ENCODE measurements around the gene MEX3D.
"Not testable (repeated sequence)": the region's sequence is repeated elsewhere in the genome, so short reads cannot be mapped to it uniquely, and the experiment has no call there.

The MEX3D gene

GRCh38 chr19:1520203-1520780 lies 47.8 kb downstream of the MEX3D start:
- TF ChIP-seq CTCF (IDR thresholded peaks at IDR 0.05; ENCODE audit: control insufficient read depth, extremely low read depth, insufficient read depth) = no peak
- no peak overlapping the region for H3K4me3 ChIP-seq (ENCODE audit: low read depth, low read length)
- DNase-seq (ENCODE audit: low read depth) = no peak

GRCh38 chr19:1519802-1520201 lies 48.3 kb downstream of the MEX3D start:
- not testable (repeated sequence) for H3K4me3 ChIP-seq (ENCODE audit: low read depth, low read length); DNase-seq (ENCODE audit: low read depth)

- TF ChIP-seq CTCF (IDR thresholded peaks at IDR 0.05; ENCODE audit: control insufficient read depth, extremely low read depth, insufficient read depth) = no peak
- no peak for DNase-seq (ENCODE audit: low read depth)
- no peak overlapping the region for H3K4me3 ChIP-seq (ENCODE audit: low read depth, low read length)
Measured at GRCh38 chr19:1518471-1518870, 49.7 kb downstream of the MEX3D start.

DNA sequence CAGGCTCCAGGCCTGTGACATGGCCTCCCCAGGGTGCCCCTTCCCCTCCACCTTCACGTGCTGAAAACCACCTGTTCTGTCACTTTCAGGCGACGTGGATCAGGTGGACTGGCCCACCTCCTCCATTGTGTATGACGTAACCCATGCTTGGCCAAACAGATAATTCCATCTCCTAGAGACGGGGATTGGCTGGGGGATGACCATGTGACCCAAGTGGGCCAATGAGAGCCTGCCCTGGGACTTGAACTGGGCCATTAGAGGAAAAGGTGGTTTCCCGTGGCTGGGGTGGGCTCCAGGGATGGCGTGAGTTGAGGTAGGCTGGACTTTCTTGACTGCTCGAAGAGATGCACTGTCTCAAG lies 51.8 kb downstream of the MEX3D start:
- H3K4me3 ChIP-seq (ENCODE audit: low read depth, low read length) = no peak overlapping the region
- no peak for TF ChIP-seq CTCF (IDR thresholded peaks at IDR 0.05; ENCODE audit: control insufficient read depth, extremely low read depth, insufficient read depth)
- DNase-seq (ENCODE audit: low read depth) = no peak

DNA sequence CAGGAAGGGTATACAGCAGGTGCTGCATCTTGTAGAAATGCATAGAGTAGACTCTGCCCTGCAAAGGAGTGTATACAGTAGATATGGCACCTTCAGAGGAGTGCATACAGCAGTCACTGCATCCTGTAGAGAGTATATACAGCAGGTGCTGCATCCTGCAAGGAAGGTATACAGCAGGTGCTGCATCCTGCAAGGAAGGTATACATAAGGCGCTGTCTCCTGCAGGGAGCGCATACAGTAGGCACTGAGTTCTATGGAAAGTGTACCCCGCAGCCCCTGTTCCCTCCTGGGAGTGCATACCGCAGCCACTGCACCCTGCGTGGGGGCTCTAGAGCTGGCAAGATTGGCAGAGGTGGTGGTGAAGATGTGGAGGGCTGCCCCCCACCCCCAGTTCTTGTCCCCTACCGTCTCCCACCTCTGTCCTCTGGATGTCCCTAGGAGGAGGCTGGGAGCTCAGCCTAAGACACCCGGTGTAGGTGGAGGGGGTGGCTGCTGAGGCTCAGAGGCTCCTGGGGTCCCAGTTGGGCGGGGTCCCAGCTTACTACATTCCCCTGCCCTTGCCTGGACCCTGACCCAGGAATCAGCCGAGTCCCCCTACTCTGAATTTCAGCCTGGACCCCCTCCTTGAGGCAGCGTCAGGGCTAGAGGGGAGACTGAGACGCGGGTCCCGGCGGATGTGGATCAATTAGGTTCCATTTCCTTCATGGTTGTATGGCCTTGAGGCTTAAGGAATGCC lies 53.0 kb downstream of the MEX3D start:
- H3K4me3 ChIP-seq (ENCODE audit: low read depth, low read length) = no peak overlapping the region
- TF ChIP-seq CTCF (IDR thresholded peaks at IDR 0.05; ENCODE audit: control insufficient read depth, extremely low read depth, insufficient read depth) = no peak
- DNase-seq (ENCODE audit: low read depth) = no peak

DNA sequence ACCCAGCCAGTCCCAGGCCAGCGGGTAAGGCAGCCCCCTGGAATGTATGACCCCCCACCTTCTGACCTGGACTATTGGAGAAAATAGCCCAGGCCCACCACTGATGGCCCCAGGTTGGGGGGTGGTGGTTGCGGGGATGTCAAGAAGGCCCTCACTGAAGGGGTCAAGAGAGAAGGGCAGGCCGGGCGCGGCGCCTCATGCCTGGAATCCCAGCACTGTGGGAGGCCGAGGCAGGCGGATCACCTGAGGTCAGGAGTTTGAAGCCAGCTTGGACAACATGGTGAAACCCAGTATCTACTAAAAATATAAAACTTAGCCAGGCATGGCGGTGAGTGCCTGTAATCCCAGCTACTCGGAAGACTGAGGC lies 53.8 kb downstream of the MEX3D start:
- TF ChIP-seq CTCF (IDR thresholded peaks at IDR 0.05; ENCODE audit: control insufficient read depth, extremely low read depth, insufficient read depth) = no peak
- no peak for DNase-seq (ENCODE audit: low read depth)

GRCh38 chr19:1513499-1514294 lies 54.4 kb downstream of the MEX3D start:
- DNase-seq (ENCODE audit: low read depth) = no peak
- no peak overlapping the region for H3K4me3 ChIP-seq (ENCODE audit: low read depth, low read length)
- peak; percentile 47 for TF ChIP-seq CTCF (IDR thresholded peaks at IDR 0.05; ENCODE audit: control insufficient read depth, extremely low read depth, insufficient read depth)

More for the DNA sequence above, 53.8 kb downstream of the MEX3D start:
- H3K4me3 ChIP-seq (ENCODE audit: low read depth, low read length) = no peak overlapping the region
